ENCODE results near the gene KDM5A. TPM values are rescaled to one million over a fixed set of nuclear protein-coding genes. Genes with fewer than 3 reads are reported as not detected.
"Not testable (repeated sequence)": the region's sequence is repeated elsewhere in the genome, so short reads cannot be mapped to it uniquely, and the experiment has no call there.

KDM5A gene
- polyA plus RNA-seq, 3 donors, result 12.2 to 31.4 (median 17.1) TPM

GRCh38 chr12:300166-300565 lies 89.0 kb downstream of the KDM5A start:
- H3K36me3 Mint-ChIP-seq, result peaks cover 90 to 94% of the 10 kb centered on the region in 2 donors
- intact Hi-C loops (cut with micrococcal nuclease), result not testable (repeated sequence)

GRCh38 chr12:299511-299910 lies 89.6 kb downstream of the KDM5A start:
- H3K27ac ChIP-seq (ENCODE audit: low read depth in 1 of 2, low read length in 2 of 2); H3K4me1 Mint-ChIP-seq; H3K4me3 ChIP-seq (replicated peaks in 1 of 3; ENCODE audit: low read depth in 2 of 3, low read length in 3 of 3); intact Hi-C loops (cut with micrococcal nuclease); H3K4me3 Mint-ChIP-seq; H3K27me3 Mint-ChIP-seq (ENCODE audit: low read depth in 3 of 3); H3K9ac ChIP-seq (ENCODE audit: insufficient read depth, low read length, poor library complexity, severe bottlenecking); H3K4me2 ChIP-seq (replicated peaks; ENCODE audit: extremely low read depth, low read length, poor library complexity, severe bottlenecking); H3K9me3 ChIP-seq (replicated peaks in 1 of 2; ENCODE audit: control insufficient read depth in 1 of 2, insufficient read depth in 1 of 2, low read length in 2 of 2); DNase-seq; H3K27me3 ChIP-seq (ENCODE audit: control insufficient read depth in 2 of 2, insufficient read depth in 2 of 2, low read length in 2 of 2); H2AFZ ChIP-seq (ENCODE audit: insufficient read depth, low read depth, low read length, poor library complexity, severe bottlenecking); H3K4me1 ChIP-seq (ENCODE audit: control insufficient read depth in 1 of 2, insufficient read depth in 2 of 2, low read length in 2 of 2): not testable (repeated sequence)
- H3K9me3 Mint-ChIP-seq, result peaks cover 0 to 23% (median 12%) of the 10 kb centered on the region in 7 donors
- H3K27ac Mint-ChIP-seq, result peak overlapping the region in 1 of 7 donors; percentile 1
- peaks cover 90% of the 10 kb centered on the region for H4K20me1 ChIP-seq (ENCODE audit: insufficient read depth, low read length)
- peaks cover 57 to 91% of the 10 kb centered on the region in 2 donors for H3K36me3 ChIP-seq (replicated peaks in 1 of 2; ENCODE audit: control insufficient read depth in 1 of 2, insufficient read depth in 2 of 2, low read length in 2 of 2)
- no CpG with 5 or more reads among the region's 5 CpGs for WGBS (ENCODE audit: insufficient coverage)
- peaks cover 40% of the 10 kb centered on the region for H3K79me2 ChIP-seq (ENCODE audit: insufficient read depth, low read length)
- peaks cover 91 to 96% of the 10 kb centered on the region in 2 donors for H3K36me3 Mint-ChIP-seq

More at GRCh38 chr12:300166-300565, 89.0 kb downstream of the KDM5A start:
- not testable (repeated sequence) for DNase-seq; H3K9ac ChIP-seq (ENCODE audit: insufficient read depth, low read length, poor library complexity, severe bottlenecking); H3K4me2 ChIP-seq (replicated peaks; ENCODE audit: extremely low read depth, low read length, poor library complexity, severe bottlenecking); H3K4me1 ChIP-seq (ENCODE audit: control insufficient read depth in 1 of 2, insufficient read depth in 2 of 2, low read length in 2 of 2); H3K27ac ChIP-seq (ENCODE audit: low read depth in 1 of 2, low read length in 2 of 2); H3K4me3 Mint-ChIP-seq; H3K27me3 ChIP-seq (ENCODE audit: control insufficient read depth in 2 of 2, insufficient read depth in 2 of 2, low read length in 2 of 2); H3K4me1 Mint-ChIP-seq; H3K27me3 Mint-ChIP-seq (ENCODE audit: low read depth in 3 of 3); H2AFZ ChIP-seq (ENCODE audit: insufficient read depth, low read depth, low read length, poor library complexity, severe bottlenecking); H3K9me3 ChIP-seq (replicated peaks in 1 of 2; ENCODE audit: control insufficient read depth in 1 of 2, insufficient read depth in 1 of 2, low read length in 2 of 2); H3K4me3 ChIP-seq (replicated peaks in 1 of 3; ENCODE audit: low read depth in 2 of 3, low read length in 3 of 3)
- H3K9me3 Mint-ChIP-seq, result peaks cover 0 to 23% (median 12%) of the 10 kb centered on the region in 7 donors
- Histone ChIP-seq H4K20me1 (ENCODE audit: insufficient read depth, low read length) (peaks cover 88% of the 10 kb centered on the region), H3K79me2 (ENCODE audit: insufficient read depth, low read length) (peaks cover 45% of the 10 kb centered on the region), H3K36me3 (replicated peaks in 1 of 2; ENCODE audit: control insufficient read depth in 1 of 2, insufficient read depth in 2 of 2, low read length in 2 of 2) (peaks cover 56 to 91% of the 10 kb centered on the region in 2 donors)
- no CpG with 5 or more reads among the region's 1 CpG for WGBS (ENCODE audit: insufficient coverage)
- peak overlapping the region in 1 of 7 donors; percentile 35 for H3K27ac Mint-ChIP-seq

- DNase-seq; H3K4me2 ChIP-seq (replicated peaks; ENCODE audit: extremely low read depth, low read length, poor library complexity, severe bottlenecking); H3K27ac ChIP-seq (ENCODE audit: low read depth in 1 of 2, low read length in 2 of 2); H3K9me3 ChIP-seq (replicated peaks in 1 of 2; ENCODE audit: control insufficient read depth in 1 of 2, insufficient read depth in 1 of 2, low read length in 2 of 2); H3K27me3 Mint-ChIP-seq (ENCODE audit: low read depth in 3 of 3); H2AFZ ChIP-seq (ENCODE audit: insufficient read depth, low read depth, low read length, poor library complexity, severe bottlenecking); H3K4me3 ChIP-seq (replicated peaks in 1 of 3; ENCODE audit: low read depth in 2 of 3, low read length in 3 of 3); intact Hi-C loops (cut with micrococcal nuclease); H3K27me3 ChIP-seq (ENCODE audit: control insufficient read depth in 2 of 2, insufficient read depth in 2 of 2, low read length in 2 of 2); H3K9ac ChIP-seq (ENCODE audit: insufficient read depth, low read length, poor library complexity, severe bottlenecking); H3K4me1 ChIP-seq (ENCODE audit: control insufficient read depth in 1 of 2, insufficient read depth in 2 of 2, low read length in 2 of 2); H3K4me3 Mint-ChIP-seq: not testable (repeated sequence)
- peak overlapping the region in 2 of 7 donors; percentile 3 to 23 for H3K27ac Mint-ChIP-seq
- 97% methylated on average over 7 of the region's 8 CpGs for WGBS (ENCODE audit: insufficient coverage)
- Histone ChIP-seq H3K36me3 (replicated peaks in 1 of 2; ENCODE audit: control insufficient read depth in 1 of 2, insufficient read depth in 2 of 2, low read length in 2 of 2) (peaks cover 54 to 91% of the 10 kb centered on the region in 2 donors), H4K20me1 (ENCODE audit: insufficient read depth, low read length) (peaks cover 84% of the 10 kb centered on the region), H3K79me2 (ENCODE audit: insufficient read depth, low read length) (peaks cover 25% of the 10 kb centered on the region)
- H3K36me3 Mint-ChIP-seq, result peaks cover 85 to 96% of the 10 kb centered on the region in 2 donors
- H3K4me1 Mint-ChIP-seq, result peaks cover 13% of the 10 kb centered on the region
- peaks cover 0 to 21% (median 12%) of the 10 kb centered on the region in 7 donors for H3K9me3 Mint-ChIP-seq
These were observed 91.1 kb downstream of the KDM5A start for GRCh38 chr12:298059-298458.

All from CD14-positive monocyte (primary cell).